ENCODE measurements around the gene FRMD7.
"Not testable (repeated sequence)": the region's sequence is repeated elsewhere in the genome, so short reads cannot be mapped to it uniquely, and the experiment has no call there.

FRMD7 gene

GRCh38 chrX:132127743-132128142 is at the start of gene FRMD7:
FRMD7 (minus strand) TSS chrX:132128020; CDS start chrX:132127844, 176 bp downstream.
- in situ Hi-C loops (cut with MboI; ENCODE audit: low sequenced_read_pairs), result no loop called here

- in situ Hi-C loops (cut with MboI; ENCODE audit: low sequenced_read_pairs), result no loop called here
Observed at GRCh38 chrX:132173647-132174046, 45.8 kb upstream of the FRMD7 start.

GRCh38 chrX:132171881-132172280 is 44.1 kb upstream of the FRMD7 start:
- in situ Hi-C loops (cut with MboI; ENCODE audit: low sequenced_read_pairs), result no loop called here

GRCh38 chrX:132171478-132171877 is 43.7 kb upstream of the FRMD7 start:
- in situ Hi-C loops (cut with MboI; ENCODE audit: low sequenced_read_pairs), result no loop called here

- in situ Hi-C loops (cut with MboI; ENCODE audit: low sequenced_read_pairs), result no loop called here
Observed at GRCh38 chrX:132169554-132169953, 41.7 kb upstream of the FRMD7 start.

- in situ Hi-C loops (cut with MboI; ENCODE audit: low sequenced_read_pairs), result no loop called here
Observed at GRCh38 chrX:132165651-132166050, 37.8 kb upstream of the FRMD7 start.

- in situ Hi-C loops (cut with MboI; ENCODE audit: low sequenced_read_pairs), result no loop called here
Observed at GRCh38 chrX:132165005-132165404, 37.2 kb upstream of the FRMD7 start.

- in situ Hi-C loops (cut with MboI; ENCODE audit: low sequenced_read_pairs), result not testable (repeated sequence)
Observed at GRCh38 chrX:132163094-132163493, 35.3 kb upstream of the FRMD7 start.

GRCh38 chrX:132153166-132153565 is 25.3 kb upstream of the FRMD7 start:
- in situ Hi-C loops (cut with MboI; ENCODE audit: low sequenced_read_pairs), result no loop called here

GRCh38 chrX:132146456-132146855 is 18.6 kb upstream of the FRMD7 start:
- in situ Hi-C loops (cut with MboI; ENCODE audit: low sequenced_read_pairs), result no loop called here

- in situ Hi-C loops (cut with MboI; ENCODE audit: low sequenced_read_pairs), result no loop called here
Observed at GRCh38 chrX:132144061-132144460, 16.2 kb upstream of the FRMD7 start.

- in situ Hi-C loops (cut with MboI; ENCODE audit: low sequenced_read_pairs), result no loop called here
Observed at GRCh38 chrX:132125906-132126305, 1.9 kb downstream of the FRMD7 start.

GRCh38 chrX:132120913-132121312 is 6.9 kb downstream of the FRMD7 start:
- in situ Hi-C loops (cut with MboI; ENCODE audit: low sequenced_read_pairs), result no loop called here

GRCh38 chrX:132119821-132120515 is 7.9 kb downstream of the FRMD7 start:
- in situ Hi-C loops (cut with MboI; ENCODE audit: low sequenced_read_pairs), result no loop called here

GRCh38 chrX:132119283-132119682 is 8.5 kb downstream of the FRMD7 start:
- in situ Hi-C loops (cut with MboI; ENCODE audit: low sequenced_read_pairs), result no loop called here

- in situ Hi-C loops (cut with MboI; ENCODE audit: low sequenced_read_pairs), result no loop called here
Observed at GRCh38 chrX:132118358-132118757, 9.5 kb downstream of the FRMD7 start.

- in situ Hi-C loops (cut with MboI; ENCODE audit: low sequenced_read_pairs), result no loop called here
Observed at GRCh38 chrX:132115792-132116191, 12.0 kb downstream of the FRMD7 start.

GRCh38 chrX:132114607-132115006 is 13.2 kb downstream of the FRMD7 start:
- in situ Hi-C loops (cut with MboI; ENCODE audit: low sequenced_read_pairs), result no loop called here

- in situ Hi-C loops (cut with MboI; ENCODE audit: low sequenced_read_pairs), result no loop called here
Observed at GRCh38 chrX:132107291-132107690, 20.5 kb downstream of the FRMD7 start.

- in situ Hi-C loops (cut with MboI; ENCODE audit: low sequenced_read_pairs), result no loop called here
Observed at GRCh38 chrX:132101799-132102198, 26.0 kb downstream of the FRMD7 start.

- in situ Hi-C loops (cut with MboI; ENCODE audit: low sequenced_read_pairs), result no loop called here
Observed at GRCh38 chrX:132101206-132101605, 26.6 kb downstream of the FRMD7 start.

GRCh38 chrX:132098704-132099103 is 29.1 kb downstream of the FRMD7 start:
- in situ Hi-C loops (cut with MboI; ENCODE audit: low sequenced_read_pairs), result loop anchor here (25.0 kb wide), 1 partner anchor 114 kb away; the partner anchor contains the start of gene RAP2C

GRCh38 chrX:132094164-132094563 is 33.7 kb downstream of the FRMD7 start:
- in situ Hi-C loops (cut with MboI; ENCODE audit: low sequenced_read_pairs), result loop anchor here (25.0 kb wide), 1 partner anchor 118 kb away; the partner anchor contains the start of gene RAP2C
